Keratinocyte (primary cell): Measurements from ENCODE around the gene TIMM10. TPM values are rescaled to one million over a fixed set of nuclear protein-coding genes. Genes with fewer than 3 reads are reported as not detected.

Source experiments
- DNase-seq: peaks from one replicate; pipeline ENCODE4 v3.0.0-alpha.2; 2011; ENCODE audit warnings: low read depth, missing footprints, low spot score
- FAIRE-seq: peaks from 2 replicates; lab custom pipeline; 2011; peaks lifted over from hg19 to GRCh38; lab: Jason Lieb, UNC
- H2AFZ ChIP-seq: 2 replicates; pipeline ENCODE4 v1.6.0; 2012; ENCODE audit warnings: low read length, control low read depth, inconsistent platforms; ENCODE audit not compliant: control insufficient read depth
- H3K27ac ChIP-seq: 2 replicates; pipeline ENCODE4 v1.5.1; 2011; ENCODE audit warnings: low read length; ENCODE audit not compliant: control insufficient read depth, insufficient read depth
- H3K27me3 ChIP-seq: 3 replicates; pipeline ENCODE4 v1.6.0; 2011; ENCODE audit warnings: low read length; ENCODE audit not compliant: control insufficient read depth, insufficient read depth; ENCODE audit errors: extremely low read depth
- H3K36me3 ChIP-seq, 2 experiments: 2 replicates in 1 of 2; 3 replicates in 1 of 2; pipeline ENCODE4 v1.5.1; 2011; ENCODE audit warnings: low read length in 2 of 2, mild to moderate bottlenecking in 1 of 2; ENCODE audit not compliant: control insufficient read depth in 2 of 2, insufficient read depth in 2 of 2; ENCODE audit errors: extremely low read depth in 1 of 2
- H3K4me1 ChIP-seq: 3 replicates; pipeline ENCODE4 v1.5.1; 2011; ENCODE audit warnings: low read length; ENCODE audit not compliant: control insufficient read depth, insufficient read depth; ENCODE audit errors: extremely low read depth
- H3K4me2 ChIP-seq: 3 replicates; pipeline ENCODE4 v1.6.0; 2011; ENCODE audit warnings: low read depth, low read length; ENCODE audit not compliant: control insufficient read depth, insufficient read depth; ENCODE audit errors: extremely low read depth
- H3K4me3 ChIP-seq, 3 experiments: fragments of 200-600 bp in 1 of 3; sonication (generic) in 1 of 3; 2 replicates in 2 of 3; 3 replicates in 1 of 3; pipeline ENCODE4 v1.5.1; 2011 to 2016; ENCODE audit warnings: low read length in 3 of 3, mild to moderate bottlenecking in 3 of 3, control low read depth in 2 of 3, inconsistent platforms in 1 of 3, low read depth in 1 of 3, mixed read lengths in 1 of 3, mixed run types in 1 of 3, moderate library complexity in 1 of 3; ENCODE audit not compliant: control insufficient read depth in 2 of 3, insufficient read depth in 2 of 3; ENCODE audit errors: extremely low read depth in 1 of 3
- H3K79me2 ChIP-seq: 2 replicates; pipeline ENCODE4 v1.6.0; 2012; ENCODE audit warnings: low read length; ENCODE audit not compliant: control insufficient read depth, insufficient read depth
- H3K9ac ChIP-seq: 3 replicates; pipeline ENCODE4 v1.6.0; 2011; ENCODE audit warnings: low read length; ENCODE audit not compliant: control insufficient read depth, insufficient read depth; ENCODE audit errors: extremely low read depth
- H3K9me1 ChIP-seq: 3 replicates; pipeline ENCODE4 v1.6.0; 2011; ENCODE audit warnings: low read length; ENCODE audit not compliant: control insufficient read depth, insufficient read depth; ENCODE audit errors: extremely low read depth
- H3K9me3 ChIP-seq: 2 replicates; pipeline ENCODE4 v1.5.1; 2012; ENCODE audit warnings: low read depth, low read length; ENCODE audit not compliant: control insufficient read depth
- H4K20me1 ChIP-seq: 3 replicates; pipeline ENCODE4 v1.6.0; 2011; ENCODE audit warnings: low read length; ENCODE audit not compliant: control insufficient read depth, insufficient read depth; ENCODE audit errors: extremely low read depth
- EZH2 ChIP-seq: IDR thresholded peaks from one replicate; pipeline ENCODE4 v1.6.1; 2012; ENCODE audit warnings: inconsistent platforms, mild to moderate bottlenecking, low read length, moderate library complexity
- dilution Hi-C: fragments of 300-500 bp; cut with MboI; formaldehyde crosslinking; loops from one replicate; pipeline ENCODE4 v1.7.0; 2020; ENCODE audit warnings: low sequenced_read_pairs; ENCODE audit not compliant: extremely low pct_ligation_motif_present
- polyA plus RNA-seq, 5 experiments: library from polyadenylated mRNA; depleted of rRNA in 3 of 5; stranded (reverse) in 3 of 5; stranded (forward) in 1 of 5; unstranded in 1 of 5; fragments of >200 nt; gene quantifications; 1 replicate in 1 of 5; 2 replicates in 3 of 5; 3 replicates in 1 of 5; pipeline versions ENCODE4 v1.2.1 to v1.2.3, GENCODE V29; 2011 to 2012; ENCODE audit warnings: missing spikeins in 2 of 5, low read depth in 1 of 5, low replicate concordance in 1 of 5
- TF ChIP-seq, protein P1 (sequence below), 3 experiments: IDR thresholded peaks in 1 of 3; conservative IDR thresholded peaks in 1 of 3; optimal IDR thresholded peaks in 1 of 3; 2 replicates in 2 of 3; 3 replicates in 1 of 3; pipeline versions ENCODE3 to v1.5.1; 2011; ENCODE audit warnings: low read length in 3 of 3, mild to moderate bottlenecking in 3 of 3, moderate library complexity in 2 of 3, control low read depth in 1 of 3, inconsistent platforms in 1 of 3; ENCODE audit not compliant: insufficient read depth in 2 of 3; ENCODE audit errors: extremely low read depth in 1 of 3

Gene TIMM10
- polyA plus RNA-seq, 1 donor (not counting 4 experiments of a cell fraction or from before 2014, with no cell fraction given): 92.2 TPM

DNA sequence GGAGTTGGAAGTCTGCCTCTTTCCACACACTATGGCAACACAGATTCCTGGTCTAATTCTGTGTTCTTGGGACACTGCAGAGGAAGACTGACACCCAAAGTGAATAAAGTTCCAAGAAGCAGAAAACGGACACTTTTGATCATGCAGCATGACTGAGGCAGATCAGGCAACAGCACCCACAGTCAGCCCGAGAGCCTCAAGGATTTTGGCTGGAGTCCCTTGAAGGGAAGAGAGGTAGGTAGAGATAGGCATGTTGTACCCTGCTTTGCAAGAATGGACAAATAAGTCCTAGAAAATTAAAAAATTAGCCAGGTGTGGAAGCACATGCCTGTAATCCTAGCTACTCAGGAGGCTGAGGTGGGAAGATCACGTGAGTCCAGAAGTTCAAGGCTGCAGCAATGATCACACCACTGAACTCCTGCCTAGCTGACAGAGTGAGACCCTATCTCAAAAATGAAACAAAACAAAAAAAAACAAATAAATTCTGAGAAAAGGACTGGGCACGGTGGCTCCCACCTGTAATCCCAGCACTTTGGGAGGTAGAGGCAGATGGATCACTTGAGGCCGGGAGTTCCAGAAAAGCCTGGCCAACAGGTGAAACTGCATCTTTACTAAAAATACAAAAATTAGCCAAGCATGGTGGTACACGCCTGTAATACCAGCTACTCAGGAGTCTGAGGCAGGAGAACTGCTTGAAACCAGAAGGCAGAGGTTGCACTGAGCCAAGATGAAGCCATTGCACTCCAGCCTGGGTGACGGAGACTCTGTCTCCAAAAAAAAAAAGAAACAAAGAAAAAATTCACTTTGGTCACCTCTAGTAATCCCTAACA is 22.0 kb downstream of the TIMM10 start:
- no peaks in the 10 kb centered on the region for H3K9me3 ChIP-seq
- H3K9ac ChIP-seq: no peak overlapping the region
- peaks cover under 1% of the 10 kb centered on the region for H3K27me3 ChIP-seq
- H3K4me3 ChIP-seq: no peak overlapping the region
- DNase-seq (no peak), FAIRE-seq (no peak)
- no peaks in the 10 kb centered on the region for H4K20me1 ChIP-seq
- H3K36me3 ChIP-seq: no peaks in the 10 kb centered on the region
- dilution Hi-C loops: no loop called here
- H3K9me1 ChIP-seq: no peaks in the 10 kb centered on the region
- TF ChIP-seq EZH2: no peak
- TF ChIP-seq, protein P1, sequence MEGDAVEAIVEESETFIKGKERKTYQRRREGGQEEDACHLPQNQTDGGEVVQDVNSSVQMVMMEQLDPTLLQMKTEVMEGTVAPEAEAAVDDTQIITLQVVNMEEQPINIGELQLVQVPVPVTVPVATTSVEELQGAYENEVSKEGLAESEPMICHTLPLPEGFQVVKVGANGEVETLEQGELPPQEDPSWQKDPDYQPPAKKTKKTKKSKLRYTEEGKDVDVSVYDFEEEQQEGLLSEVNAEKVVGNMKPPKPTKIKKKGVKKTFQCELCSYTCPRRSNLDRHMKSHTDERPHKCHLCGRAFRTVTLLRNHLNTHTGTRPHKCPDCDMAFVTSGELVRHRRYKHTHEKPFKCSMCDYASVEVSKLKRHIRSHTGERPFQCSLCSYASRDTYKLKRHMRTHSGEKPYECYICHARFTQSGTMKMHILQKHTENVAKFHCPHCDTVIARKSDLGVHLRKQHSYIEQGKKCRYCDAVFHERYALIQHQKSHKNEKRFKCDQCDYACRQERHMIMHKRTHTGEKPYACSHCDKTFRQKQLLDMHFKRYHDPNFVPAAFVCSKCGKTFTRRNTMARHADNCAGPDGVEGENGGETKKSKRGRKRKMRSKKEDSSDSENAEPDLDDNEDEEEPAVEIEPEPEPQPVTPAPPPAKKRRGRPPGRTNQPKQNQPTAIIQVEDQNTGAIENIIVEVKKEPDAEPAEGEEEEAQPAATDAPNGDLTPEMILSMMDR (optimal IDR thresholded peaks at IDR 0.05 in 1 of 3, IDR thresholded peaks at IDR 0.05 in 1 of 3, conservative IDR thresholded peaks at IDR 0.05 in 1 of 3; ENCODE audit: extremely low read depth in 1 of 3, insufficient read depth in 2 of 3, low read length in 3 of 3): no peak
- H2AFZ ChIP-seq: no peak overlapping the region
- no peaks in the 10 kb centered on the region for H3K79me2 ChIP-seq
- no peak overlapping the region for H3K27ac ChIP-seq
- no peak overlapping the region for H3K4me2 ChIP-seq
- no peaks in the 10 kb centered on the region for H3K4me1 ChIP-seq

DNA sequence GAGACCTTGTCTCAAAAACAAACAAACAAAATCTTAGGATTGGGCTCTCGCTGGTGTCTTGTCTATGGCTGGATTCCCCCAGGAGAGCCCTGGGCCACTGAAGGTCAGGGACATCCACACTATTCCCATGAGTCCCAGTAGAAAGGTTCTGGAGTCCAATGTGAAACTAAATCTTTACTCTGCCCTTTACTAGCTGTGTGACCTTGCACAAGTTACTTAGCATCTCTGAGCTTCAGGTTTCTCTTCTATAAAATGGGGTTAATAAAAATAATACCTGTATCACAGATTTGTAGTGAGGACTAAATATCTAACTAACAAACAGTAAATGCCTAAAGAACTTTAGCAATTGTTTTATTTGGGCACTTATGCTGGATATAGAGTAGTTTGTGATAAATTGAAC is 24.0 kb downstream of the TIMM10 start:
- no peak for FAIRE-seq

More for the DNA sequence above, 24.0 kb downstream of the TIMM10 start:
- Histone ChIP-seq H3K9me3 (no peaks in the 10 kb centered on the region), H3K79me2 (no peaks in the 10 kb centered on the region), H3K36me3 (no peaks in the 10 kb centered on the region), H4K20me1 (no peaks in the 10 kb centered on the region), H3K4me2 (no peak overlapping the region), H3K9me1 (no peaks in the 10 kb centered on the region), H3K27ac (no peak overlapping the region), H3K4me3 (no peak overlapping the region), H3K4me1 (no peaks in the 10 kb centered on the region), H3K27me3 (no peaks in the 10 kb centered on the region), H3K9ac (no peak overlapping the region), H2AFZ (no peak overlapping the region)
- no peak for DNase-seq
- dilution Hi-C loops: no loop called here
- no peak for TF ChIP-seq EZH2
- TF ChIP-seq, protein P1 (optimal IDR thresholded peaks at IDR 0.05 in 1 of 3, IDR thresholded peaks at IDR 0.05 in 1 of 3, conservative IDR thresholded peaks at IDR 0.05 in 1 of 3; ENCODE audit: extremely low read depth in 1 of 3, insufficient read depth in 2 of 3, low read length in 3 of 3): no peak
